NCI-H446 (cell line): ENCODE measurements around the gene C1QL1.

Experiments used
- DNase-seq, 2 experiments: peaks; one replicate each; lab custom pipeline; 2025; lab: John Stamatoyannopoulos, UW

The C1QL1 gene

DNA sequence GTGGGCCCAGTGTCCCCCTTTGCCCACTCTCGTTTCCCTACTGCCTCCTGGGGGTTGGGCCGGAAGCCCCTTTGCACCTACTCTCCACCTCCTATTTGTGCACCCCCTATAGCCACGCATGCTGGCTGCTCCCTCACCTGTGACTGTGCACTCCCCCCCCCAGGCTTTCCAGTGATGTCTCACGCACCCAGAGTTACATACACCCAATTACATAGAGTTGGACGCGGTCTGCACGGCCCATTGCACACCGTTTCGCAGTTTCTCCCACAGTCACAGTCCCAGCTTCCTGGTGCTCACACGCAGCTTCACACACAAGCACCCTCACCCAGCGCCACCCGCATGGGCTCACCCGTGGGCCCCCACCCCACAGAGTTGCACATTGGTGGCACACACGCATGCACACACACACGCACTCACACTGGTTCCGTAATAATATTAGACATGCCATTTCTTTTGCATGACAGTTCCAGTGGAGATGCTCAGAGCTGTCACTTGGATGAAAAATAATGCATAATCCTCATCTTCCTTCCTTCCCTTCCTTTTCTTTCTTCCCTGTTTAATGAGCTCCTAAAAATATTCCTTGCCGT, 21.5 kb upstream of the C1QL1 start:
- DNase-seq, result no peak

DNA sequence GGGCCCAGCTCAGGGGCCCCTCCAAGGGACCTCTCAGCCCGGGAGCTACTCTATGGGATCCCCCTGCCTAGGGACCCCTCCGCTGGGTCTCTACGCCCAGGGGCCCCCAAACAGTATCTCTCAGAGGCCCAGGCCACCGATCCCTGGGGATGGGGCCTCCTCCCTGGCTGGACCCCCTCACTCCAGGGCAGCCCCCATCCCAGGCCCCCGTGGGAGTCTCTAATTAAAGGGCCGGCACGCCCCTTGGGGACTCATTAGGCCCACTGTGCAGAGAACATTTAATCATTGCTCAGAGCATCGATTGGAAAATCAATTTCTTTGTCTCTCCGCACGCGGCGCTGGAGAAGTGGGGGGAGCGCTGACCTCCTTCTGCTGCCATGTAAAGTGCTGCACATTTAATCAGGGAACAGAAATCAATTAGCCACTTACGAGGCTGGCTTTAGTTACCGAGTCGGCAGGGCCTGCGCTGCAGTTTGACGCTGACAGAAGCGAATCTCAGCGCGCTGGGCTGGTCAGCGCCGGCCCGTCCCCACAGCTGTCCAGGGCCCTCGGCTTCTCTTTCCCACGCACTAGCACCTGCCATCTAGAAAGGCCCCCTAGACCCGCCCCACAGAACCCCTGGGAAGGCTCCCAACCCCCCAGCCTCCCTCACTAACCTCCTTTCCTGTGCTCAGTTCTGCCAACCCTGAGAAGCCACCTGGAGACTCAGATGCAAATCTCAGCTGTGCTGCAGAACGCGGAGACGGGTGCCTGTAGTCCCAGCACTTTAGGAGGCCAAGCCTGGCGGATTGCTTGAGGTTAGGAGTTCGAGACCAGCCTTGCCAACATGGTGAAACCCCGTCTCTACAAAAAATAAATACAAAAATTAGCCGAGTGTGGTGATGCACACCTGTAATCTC, 20.2 kb upstream of the C1QL1 start:
- no peak for DNase-seq

DNA sequence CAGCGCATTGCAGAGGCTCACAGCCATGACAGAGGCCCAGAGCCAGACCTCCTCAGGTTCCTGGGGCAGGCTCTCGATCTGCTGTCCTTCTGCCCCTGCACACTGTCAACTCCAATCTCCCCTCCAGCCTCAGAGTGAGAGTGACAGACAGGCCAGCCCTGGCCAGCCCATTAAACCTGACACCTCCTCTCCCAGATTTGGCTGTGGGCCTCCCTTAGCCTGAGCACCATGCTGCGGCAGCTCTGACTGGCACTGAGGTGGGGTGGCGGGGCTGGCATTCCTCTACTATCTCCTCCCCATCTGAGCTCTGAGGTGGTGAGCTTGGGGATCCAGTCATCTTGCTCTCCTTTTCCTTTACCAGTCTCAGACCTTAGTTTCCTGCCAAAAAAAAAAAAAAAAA, 15.5 kb upstream of the C1QL1 start:
- no peak for DNase-seq

DNA sequence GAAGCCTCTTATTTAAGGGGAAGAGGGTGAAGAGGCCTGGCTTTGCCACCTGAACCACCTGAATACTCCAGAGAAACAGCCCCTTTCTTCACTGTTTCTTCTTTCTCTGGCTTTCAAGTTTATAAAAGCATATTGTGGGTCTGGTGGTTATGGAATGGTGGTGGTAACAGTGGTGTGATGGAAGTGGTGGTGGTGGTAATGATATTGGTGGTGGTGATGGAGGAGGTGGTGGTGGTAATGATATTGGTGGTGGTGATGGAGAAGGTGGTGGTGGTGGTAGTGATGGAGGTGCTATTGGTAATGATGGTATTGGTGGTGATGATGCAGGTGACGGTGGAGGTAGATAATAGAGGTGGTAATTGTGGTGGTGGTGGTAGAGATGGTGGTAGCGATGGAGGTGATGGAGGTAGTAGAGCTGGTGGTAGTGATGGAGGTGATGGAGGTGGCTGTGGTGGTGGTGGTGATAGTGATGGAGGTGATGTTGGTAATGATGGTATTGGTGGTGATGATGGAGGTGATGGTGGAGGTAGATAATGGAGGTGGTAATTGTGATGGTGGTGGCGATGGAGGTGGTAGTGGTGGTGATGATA, 14.1 kb upstream of the C1QL1 start:
- DNase-seq, result no peak

DNA sequence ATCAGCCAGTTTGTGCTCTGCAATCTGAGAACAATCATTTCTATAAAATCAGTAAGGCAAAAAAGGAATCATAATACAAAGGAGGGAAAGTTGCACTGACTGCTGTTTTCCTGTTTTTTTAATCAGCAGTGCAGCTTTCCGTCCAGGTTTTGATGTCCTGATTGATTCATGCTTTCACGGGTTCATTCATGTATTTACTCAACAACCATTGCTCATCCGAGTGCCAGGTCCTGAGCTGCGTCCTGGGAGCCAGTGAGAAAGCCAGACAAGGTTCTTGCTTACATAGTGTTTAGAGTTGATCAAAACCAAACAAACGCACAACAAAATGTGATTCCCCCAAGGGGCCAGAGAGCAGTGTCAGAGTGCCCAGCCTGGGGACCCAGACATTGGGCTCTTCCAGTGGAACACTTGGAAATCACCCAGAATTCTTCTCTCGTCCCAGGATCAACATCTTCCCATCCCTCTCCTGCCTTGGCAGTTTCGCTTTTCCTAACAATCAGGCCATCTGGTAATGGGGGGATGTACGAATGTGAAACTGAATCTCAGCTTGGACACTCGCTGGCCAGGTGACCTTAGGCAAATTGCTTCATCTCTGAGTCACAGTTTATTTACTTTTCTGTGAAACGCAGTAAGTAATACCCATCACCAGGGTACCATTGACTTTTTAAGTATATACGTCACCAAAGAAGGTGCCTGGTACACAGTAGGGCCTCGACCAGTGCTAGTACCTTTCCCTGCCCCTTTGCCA, 13.3 kb upstream of the C1QL1 start:
- peak; percentile 24 to 68 for DNase-seq

DNA sequence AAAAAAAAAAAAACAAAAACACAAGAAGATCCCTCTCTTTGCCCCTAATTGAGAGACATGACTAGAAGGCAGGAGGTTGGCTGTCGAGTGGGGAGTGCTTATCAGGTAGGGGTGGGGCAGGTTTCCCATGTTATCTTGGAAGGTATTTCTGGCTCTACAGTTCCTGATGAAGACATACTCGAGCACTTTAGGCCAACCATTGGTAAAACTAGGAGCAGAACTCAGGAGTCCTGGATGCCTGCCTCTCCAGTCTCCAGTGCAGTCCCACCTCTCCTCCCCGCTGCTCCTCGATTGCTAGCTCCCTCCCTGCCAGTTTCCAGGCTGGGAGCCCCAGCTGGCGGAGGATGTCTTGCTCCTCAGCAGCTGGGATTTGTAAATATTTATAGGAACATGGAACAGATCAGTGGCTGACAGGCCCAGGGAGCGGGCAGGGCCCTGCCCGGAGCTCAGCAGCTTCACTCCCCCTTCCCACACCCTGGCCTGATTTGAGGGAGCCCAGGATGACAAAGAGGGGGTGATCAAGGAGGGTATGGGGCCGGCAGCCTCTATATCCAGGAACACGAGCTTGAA, 11.4 kb upstream of the C1QL1 start:
- DNase-seq, result peak in 1 of 2 experiments; percentile 59

DNA sequence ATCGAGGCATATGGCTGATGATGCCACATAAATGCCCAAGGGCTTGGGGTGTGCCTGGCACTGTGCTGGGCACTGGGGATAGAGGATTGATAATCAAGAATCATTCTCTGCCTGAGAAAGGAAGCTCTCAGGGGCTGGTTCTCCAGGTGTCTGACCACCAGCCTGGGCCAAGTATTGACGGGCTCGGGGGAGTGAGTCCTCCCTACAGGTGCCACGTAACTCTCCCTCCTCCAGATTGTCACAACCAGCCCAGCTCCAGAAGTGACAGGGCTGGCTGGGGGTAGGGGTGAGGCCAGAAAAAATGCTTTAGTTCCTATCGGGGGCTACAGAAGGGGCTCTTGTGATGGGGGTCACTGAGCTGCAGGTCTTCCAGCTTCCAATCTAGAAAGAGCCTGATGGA, 10.7 kb upstream of the C1QL1 start:
- no peak for DNase-seq

DNA sequence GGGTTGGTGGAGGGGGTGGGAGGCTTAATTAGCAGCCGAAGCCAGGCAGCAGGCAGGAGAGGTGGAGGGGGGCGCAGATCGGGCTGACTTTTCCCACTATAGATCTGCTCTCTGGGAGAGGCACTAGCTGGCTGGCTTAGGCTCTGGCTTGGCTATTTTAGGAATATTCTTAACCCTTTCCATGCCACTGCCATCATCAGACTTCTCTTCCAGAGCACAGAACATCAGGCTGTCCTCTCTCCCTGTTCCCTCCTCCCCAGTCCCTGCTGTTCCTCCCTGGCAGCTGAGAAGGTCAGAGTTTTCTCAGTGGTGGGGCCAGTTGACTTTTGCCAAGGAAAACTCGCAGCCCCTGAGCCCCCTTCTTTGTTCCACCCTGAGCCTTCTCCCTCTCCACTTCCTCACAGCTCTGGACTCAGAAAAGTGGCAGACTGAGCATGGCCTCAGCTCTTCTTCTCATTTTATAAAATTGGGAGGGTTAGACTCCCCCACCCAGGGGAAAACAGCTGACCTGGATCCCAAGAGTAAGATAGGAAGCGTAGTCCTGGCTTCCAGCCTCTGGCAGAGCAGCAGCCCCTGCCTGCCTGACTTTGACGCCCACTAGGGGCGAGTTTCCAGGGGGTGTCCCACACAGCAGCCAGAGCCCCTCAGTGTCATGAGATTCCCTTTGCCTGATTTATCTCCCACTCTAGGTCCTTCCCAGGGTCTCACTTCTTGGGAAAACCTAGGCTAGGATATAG, 9.9 kb upstream of the C1QL1 start:
- peak in 1 of 2 experiments; percentile 40 for DNase-seq

DNA sequence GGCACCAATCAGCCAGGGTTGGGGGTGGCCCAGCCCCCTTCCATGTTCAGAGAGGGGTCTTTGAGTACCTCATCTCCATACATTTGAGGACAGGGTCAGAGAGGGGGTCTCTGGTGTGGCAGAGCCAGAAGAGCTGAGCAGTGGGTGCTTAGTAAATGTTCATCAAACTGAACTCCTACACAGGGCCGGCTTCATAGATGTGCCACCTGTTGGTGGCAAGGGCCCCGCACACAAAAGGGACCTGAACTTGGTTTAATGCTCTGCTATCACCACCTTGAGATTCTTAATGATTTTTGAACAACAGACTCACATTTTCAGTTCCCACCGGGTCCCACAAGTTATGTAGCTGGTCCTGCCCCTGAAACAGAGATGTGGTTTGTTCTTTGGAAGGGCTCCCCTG, 9.0 kb upstream of the C1QL1 start:
- no peak for DNase-seq

DNA sequence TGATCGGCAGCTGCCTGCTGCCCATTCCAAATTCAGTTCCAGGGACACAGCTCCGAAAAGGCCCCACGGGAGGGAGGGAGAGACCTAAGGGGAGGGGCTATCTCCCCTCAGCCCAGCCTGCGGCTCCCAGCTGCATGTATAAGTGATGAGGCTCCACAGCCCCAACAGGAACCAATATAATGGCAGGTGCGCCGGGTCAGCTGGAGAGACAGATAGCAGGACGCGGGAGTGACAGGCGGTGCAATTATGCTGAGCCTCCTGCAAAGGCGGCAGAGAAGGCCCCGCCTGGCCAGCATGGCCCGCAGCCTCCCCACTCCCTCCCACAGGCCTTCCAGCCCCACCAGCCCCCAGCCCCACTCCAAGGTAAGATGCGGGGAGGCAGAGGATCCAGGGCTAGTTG, 8.1 kb upstream of the C1QL1 start:
- DNase-seq, result no peak

DNA sequence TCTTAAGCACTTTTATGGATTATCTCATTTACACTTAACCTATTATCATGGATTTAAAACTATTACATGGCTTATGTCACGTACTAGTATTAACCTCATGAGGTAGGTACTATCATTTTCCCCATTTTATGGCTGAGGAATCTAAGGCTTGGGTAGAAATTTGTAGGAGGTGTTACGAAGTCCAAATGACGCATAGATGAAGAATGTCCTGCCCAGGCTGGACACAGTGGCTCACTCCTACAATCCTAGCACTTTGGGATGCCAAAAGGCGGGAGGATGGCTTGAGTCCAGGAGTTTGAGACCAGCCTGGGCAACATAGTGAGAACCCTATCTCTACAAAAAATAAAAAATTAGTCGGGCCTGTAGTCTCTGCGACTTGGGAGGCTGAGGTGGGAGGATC, 4.8 kb upstream of the C1QL1 start:
- DNase-seq, result no peak

DNA sequence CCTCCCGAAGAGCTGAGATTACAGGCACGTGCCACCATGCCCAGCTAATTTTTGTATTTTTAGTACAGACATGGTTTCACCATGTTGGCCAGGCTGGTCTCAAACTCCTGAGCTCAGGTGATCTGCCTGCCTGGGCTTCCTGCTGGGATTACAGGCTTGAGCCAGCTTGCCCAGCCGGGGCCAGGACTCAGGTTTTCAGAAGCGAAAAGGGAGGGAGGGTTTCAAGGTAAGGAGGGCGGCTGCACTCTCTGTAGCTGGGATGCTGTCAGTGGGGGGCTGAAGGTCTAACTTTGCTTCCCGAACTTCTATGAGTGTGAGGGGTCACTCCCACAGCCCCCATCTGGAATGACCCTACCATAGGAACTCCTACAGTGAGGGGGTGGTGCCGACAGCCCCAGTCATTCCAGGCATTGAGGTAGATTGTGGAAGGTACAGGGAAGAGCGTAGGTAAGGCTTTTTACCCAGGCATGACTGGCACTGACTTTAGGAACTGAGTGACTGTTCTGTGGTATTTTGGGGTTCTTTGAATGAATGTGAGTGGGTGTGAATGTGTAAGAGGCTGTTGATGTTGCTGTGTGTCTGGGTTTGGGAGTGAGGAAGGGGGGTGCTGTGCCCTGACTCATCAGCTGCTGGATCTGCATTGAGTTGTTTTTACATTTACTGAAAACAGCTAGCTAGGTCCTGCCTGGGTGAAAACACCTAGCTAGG, 3.8 kb upstream of the C1QL1 start:
- DNase-seq, result no peak

DNA sequence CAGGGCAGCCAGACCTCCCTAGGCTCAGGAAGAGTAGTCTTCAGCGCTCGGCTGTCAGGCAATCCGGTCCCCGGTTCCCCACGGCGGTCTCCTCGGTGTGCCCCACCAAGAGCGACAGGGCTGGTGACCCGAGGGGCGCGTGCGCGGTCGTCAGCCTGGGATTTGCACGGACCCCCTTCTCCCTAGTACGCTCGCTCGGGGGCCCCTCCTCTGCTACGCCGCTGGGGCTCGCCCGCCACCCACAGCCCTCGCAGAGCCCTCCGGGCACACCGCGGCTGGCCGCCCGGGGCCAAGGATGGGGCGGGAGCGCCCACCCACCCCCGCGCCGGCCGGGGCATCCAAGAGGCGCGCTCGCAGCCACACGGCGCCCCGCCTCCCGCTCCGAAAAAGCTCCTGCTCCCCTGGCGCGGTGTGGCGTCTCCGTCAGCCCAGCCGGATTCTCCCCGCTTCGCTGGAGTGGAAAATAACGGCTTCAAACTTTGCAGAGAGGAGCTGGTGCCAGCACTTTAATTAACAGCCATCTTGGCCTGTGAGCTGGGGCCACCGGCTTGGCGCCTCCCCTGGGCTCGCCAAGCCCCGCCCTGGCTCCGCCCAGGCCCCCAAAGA, 2.1 kb upstream of the C1QL1 start:
- DNase-seq, result peak; percentile 86 to 93

DNA sequence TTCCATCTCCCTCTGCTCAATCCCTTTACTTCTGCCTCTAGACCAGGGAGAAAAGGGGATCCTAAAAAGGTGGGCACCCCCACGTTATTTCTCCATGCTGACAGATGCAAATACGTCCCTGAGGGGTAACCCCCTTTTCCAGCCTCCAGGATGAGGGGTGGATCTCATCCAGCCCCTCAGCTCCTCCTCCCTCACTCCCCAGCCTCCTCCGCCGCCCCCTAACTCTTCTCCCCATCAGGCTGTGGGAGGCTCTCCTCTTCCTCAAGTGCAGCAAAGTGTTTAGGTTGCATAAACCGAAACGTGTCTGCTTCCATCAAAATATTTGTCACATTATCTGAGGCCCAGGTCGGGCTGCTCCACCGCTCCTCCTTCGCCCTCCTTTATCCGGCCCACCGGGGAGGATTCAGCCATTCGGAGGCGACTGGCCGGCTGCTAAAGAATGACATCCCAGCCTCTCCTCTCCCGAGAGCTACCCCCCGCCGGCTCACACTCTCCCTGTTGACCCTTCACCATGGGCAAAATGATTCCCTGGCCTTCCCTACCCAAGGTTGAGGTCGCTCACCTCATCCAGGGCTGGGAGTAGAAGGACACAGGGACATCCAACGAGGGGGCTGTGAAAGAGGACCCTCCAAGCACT, 1.2 kb upstream of the C1QL1 start:
- DNase-seq, result no peak

DNA sequence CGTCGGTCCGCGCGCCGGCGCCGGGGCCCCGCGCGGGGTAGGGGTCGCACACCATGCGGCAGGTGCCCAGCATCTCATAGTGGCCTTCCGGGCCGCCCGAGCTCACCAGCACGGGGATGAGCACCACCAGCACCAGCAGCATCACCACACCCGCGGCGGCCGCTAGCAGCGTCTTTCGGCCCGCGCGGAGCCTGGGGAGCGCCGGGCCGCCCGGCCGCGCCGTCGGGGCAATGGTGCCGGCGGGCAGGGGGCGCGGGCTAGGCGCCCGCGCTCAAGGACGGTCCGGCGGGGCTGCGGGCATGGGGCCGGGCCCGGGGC, 237 bp downstream of the C1QL1 start:
- DNase-seq, result no peak

DNA sequence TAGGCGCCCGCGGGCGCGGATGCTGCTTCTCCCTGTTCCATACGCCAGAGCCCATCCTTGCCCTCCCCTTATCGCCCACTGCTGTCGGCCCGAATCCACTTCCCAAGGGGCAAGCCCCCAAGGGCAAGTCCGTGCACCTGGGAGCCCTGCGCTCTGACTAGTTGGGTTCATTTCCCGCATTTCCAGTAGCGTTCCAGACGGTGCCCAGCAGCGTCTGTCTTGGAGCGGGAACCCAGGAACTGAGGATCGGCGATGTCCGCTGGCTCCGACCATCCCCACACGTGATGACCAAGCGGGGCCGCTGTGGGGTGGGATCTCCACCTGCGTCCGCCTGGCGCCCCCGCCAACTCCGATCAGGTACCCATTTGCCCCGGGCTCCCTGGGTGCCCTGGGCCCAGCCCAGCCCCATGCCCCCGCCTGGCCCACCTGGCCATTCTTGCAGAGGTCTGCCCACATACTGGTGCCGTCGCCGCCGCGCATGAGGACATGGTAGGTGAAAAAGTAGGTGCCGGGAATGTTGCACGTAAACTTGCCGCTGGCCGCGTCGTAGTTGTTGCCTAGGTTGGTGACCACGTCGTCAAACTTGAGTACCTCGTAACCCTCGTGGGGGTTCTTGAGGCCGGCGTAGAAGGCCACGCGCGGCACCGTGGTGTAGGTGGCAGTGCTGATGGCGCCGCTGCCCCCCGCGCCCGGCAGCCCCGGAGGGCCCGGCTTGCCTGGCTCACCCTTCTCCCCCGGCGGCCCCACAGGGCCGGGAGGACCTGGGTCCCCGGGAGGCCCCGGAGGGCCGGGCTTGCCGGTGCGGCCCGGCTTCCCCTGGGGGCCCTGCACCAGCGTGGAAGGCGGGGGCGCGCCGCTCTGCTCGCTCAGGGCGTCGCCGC, 837 bp downstream of the C1QL1 start:
- DNase-seq, result no peak

DNA sequence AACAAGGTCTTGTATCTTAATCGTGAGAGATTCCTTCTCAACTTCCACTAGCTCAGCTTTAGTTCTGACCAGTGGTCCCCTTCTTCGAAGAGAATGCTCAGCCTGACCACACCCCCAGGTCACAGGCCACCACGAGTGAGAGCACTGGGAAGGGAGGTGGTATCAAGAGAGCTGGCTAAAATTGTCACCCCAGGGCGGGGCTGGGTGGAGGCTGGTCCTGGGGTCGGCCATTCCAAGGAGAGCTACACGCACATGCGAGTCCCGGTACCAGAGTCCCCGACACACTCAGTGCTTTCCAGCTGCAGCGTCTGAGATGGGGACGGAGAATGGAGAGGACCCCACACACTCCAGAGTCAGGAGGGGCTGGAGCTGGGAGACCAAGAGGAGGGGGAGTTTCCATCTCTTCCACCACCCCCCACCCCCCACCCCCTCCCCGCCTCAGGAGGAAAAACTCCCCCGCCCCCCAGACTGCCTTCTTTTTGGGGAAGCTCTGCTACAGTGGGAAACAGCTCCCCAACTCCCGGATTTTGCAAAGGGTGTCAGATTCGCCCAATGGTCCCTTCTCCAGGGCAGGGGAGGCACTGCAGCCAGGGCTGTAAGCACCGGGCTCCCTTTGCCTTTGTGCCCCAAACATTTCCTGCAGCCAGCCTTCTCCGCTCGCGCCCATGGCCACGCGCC, 1.6 kb downstream of the C1QL1 start:
- DNase-seq, result no peak

DNA sequence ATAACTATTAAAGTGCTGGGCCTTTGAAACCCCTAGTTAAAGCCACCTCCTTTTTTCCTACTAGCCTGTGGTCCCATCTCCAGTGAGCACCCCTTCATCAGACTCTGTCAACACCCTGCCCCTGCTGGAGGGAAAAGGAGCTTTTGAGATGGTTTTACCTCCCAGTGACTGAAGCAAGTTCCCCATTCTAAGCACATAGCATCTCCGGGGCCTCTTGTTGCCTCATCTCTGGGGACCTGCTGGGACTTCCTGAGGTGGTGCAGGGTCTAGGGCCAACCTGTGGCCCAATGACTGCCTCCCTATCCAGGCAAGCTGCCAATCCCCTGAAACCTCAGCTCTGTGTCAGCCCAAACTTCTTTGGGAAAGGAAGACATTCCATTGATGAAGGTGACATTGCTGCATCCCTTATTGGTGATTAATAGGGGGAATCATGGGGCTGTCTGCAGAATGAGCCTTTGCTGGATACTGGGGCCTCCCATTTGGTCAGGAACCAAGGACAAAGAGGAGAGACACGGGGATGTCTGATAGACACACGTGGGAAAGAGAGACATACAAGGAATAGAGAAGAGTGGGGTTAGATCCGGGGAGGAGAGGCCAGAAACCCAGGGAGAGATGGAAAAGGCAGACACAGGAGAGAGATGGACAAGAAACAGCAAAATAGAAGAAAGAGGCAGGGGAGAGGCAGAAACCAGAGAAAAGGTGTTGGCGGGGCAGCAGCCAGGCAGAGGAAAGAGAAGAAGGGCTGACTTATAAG, 2.4 kb downstream of the C1QL1 start:
- no peak for DNase-seq
